ENCODE data around the gene PLA2R1.

PLA2R1 gene

DNA sequence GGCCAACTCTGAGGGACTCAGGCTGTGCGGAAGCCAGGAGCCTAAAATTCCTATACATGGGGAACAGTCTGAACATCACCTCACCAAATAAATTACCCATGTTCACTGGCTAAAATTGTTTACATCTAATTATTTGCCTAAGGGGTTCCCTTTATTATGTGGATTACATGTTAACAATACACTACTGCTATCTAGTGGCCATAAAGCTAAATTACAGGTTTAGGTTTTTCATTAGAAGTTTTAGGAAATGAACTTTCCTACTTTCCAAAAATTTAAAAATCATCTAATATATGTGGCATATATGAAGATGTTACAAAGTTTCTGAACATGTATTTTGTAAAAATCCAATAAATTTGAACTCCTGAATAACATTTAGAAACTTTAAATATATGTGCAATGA lies 40.3 kb downstream of the PLA2R1 start:
- Histone ChIP-seq H3K4me3 (ENCODE audit: insufficient read depth, low read length, poor library complexity, severe bottlenecking) (no peak overlapping the region), H3K9me3 (ENCODE audit: insufficient read depth, low read length) (no peaks in the 10 kb centered on the region), H3K9ac (ENCODE audit: low read length) (no peak overlapping the region), H2AFZ (ENCODE audit: low read depth, low read length, severe bottlenecking) (no peak overlapping the region), H3K9me2 (replicated peaks; ENCODE audit: insufficient read depth, low read length) (no peaks in the 10 kb centered on the region), H3K79me2 (ENCODE audit: insufficient read depth, low read length) (no peaks in the 10 kb centered on the region), H3F3A (ENCODE audit: insufficient read depth) (no peaks in the 10 kb centered on the region), H3K4me2 (ENCODE audit: low read depth, low read length, poor library complexity, severe bottlenecking) (no peak overlapping the region), H4K20me1 (ENCODE audit: low read depth, low read length) (no peaks in the 10 kb centered on the region), H3K27me3 (ENCODE audit: low read length) (no peaks in the 10 kb centered on the region), H3K27ac (ENCODE audit: low read depth, low read length) (no peak overlapping the region), H3K36me3 (ENCODE audit: low read length) (no peaks in the 10 kb centered on the region)
- TF ChIP-seq, protein P1, sequence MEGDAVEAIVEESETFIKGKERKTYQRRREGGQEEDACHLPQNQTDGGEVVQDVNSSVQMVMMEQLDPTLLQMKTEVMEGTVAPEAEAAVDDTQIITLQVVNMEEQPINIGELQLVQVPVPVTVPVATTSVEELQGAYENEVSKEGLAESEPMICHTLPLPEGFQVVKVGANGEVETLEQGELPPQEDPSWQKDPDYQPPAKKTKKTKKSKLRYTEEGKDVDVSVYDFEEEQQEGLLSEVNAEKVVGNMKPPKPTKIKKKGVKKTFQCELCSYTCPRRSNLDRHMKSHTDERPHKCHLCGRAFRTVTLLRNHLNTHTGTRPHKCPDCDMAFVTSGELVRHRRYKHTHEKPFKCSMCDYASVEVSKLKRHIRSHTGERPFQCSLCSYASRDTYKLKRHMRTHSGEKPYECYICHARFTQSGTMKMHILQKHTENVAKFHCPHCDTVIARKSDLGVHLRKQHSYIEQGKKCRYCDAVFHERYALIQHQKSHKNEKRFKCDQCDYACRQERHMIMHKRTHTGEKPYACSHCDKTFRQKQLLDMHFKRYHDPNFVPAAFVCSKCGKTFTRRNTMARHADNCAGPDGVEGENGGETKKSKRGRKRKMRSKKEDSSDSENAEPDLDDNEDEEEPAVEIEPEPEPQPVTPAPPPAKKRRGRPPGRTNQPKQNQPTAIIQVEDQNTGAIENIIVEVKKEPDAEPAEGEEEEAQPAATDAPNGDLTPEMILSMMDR (IDR thresholded peaks at IDR 0.05; ENCODE audit: insufficient read depth, low read length, poor library complexity, severe bottlenecking): peak; percentile 71
- TF ChIP-seq EZH2phosphoT487 (conservative IDR thresholded peaks at IDR 0.05; ENCODE audit: low read length): no peak

DNA sequence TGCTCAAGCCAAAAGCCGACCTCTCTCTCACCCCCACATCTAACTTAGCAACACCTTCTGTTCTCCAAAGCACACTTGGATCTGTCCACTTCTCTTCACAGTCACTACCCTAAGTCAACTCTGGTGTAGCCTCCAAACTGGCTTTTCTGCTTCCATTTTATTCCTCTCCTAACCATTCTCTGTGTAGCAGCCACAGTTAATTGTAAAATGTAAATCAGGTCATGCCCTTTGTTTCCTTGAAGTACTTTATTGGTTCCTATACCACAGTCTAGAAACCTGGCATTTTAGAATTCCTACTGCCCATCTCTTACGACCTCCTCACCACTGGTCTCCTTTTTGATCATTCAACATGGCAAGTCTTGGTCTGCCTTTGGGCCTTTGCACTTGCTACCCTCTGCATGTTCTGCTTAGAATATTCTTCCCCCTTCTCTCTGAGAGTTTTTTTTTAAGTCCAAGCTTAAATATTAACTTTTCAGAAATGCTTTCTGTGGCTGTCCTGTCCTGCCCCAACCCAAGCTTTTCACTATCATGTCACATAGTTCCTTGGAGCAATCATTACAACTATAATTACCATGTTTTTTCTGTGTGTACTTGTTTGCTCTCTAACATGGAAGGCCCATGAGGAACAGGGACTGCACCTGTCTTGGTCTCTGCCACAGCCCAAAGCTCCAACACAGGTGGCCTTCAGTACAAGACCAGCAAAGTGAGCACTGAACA lies 42.9 kb downstream of the PLA2R1 start:
- H3K27ac ChIP-seq (ENCODE audit: low read depth, low read length): no peak overlapping the region
- no peaks in the 10 kb centered on the region for H3K27me3 ChIP-seq (ENCODE audit: low read length)
- H3K9ac ChIP-seq (ENCODE audit: low read length): no peak overlapping the region
- no peak overlapping the region for H2AFZ ChIP-seq (ENCODE audit: low read depth, low read length, severe bottlenecking)
- H3K9me3 ChIP-seq (ENCODE audit: insufficient read depth, low read length): no peaks in the 10 kb centered on the region
- no peaks in the 10 kb centered on the region for H3K79me2 ChIP-seq (ENCODE audit: insufficient read depth, low read length)
- H3K9me2 ChIP-seq (replicated peaks; ENCODE audit: insufficient read depth, low read length): no peaks in the 10 kb centered on the region
- H3K36me3 ChIP-seq (ENCODE audit: low read length): no peaks in the 10 kb centered on the region
- no peaks in the 10 kb centered on the region for H4K20me1 ChIP-seq (ENCODE audit: low read depth, low read length)
- no peak overlapping the region for H3K4me2 ChIP-seq (ENCODE audit: low read depth, low read length, poor library complexity, severe bottlenecking)
- no peak overlapping the region for H3K4me3 ChIP-seq (ENCODE audit: insufficient read depth, low read length, poor library complexity, severe bottlenecking)
- H3F3A ChIP-seq (ENCODE audit: insufficient read depth): no peaks in the 10 kb centered on the region
- TF ChIP-seq, protein P1 (IDR thresholded peaks at IDR 0.05; ENCODE audit: insufficient read depth, low read length, poor library complexity, severe bottlenecking): no peak
- no peak for TF ChIP-seq EZH2phosphoT487 (conservative IDR thresholded peaks at IDR 0.05; ENCODE audit: low read length)

DNA sequence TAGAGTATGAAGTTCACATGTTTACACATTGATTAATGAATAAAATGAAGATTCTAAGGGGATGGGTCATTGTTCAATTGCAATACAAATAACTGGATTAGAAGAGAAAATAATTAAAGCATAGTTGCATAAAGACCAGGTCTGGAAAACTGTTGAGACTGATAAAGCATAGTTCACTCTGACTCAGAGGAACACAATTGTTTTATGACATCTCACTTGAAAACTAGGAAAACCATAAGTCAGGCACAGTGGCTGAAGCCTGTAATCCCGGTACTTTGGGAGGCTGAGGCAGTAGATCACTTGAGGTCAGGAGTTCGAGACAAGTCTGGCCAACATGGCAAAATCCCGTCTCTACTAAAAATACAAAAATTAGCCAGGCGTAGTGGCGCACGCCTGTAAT lies 46.7 kb downstream of the PLA2R1 start:
- no peak overlapping the region for H3K27ac ChIP-seq (ENCODE audit: low read depth, low read length)
- no peaks in the 10 kb centered on the region for H3K36me3 ChIP-seq (ENCODE audit: low read length)
- H3K4me2 ChIP-seq (ENCODE audit: low read depth, low read length, poor library complexity, severe bottlenecking): no peak overlapping the region
- no peak overlapping the region for H2AFZ ChIP-seq (ENCODE audit: low read depth, low read length, severe bottlenecking)
- no peaks in the 10 kb centered on the region for H3K27me3 ChIP-seq (ENCODE audit: low read length)
- TF ChIP-seq EZH2phosphoT487 (conservative IDR thresholded peaks at IDR 0.05; ENCODE audit: low read length): no peak
- TF ChIP-seq, protein P1 (IDR thresholded peaks at IDR 0.05; ENCODE audit: insufficient read depth, low read length, poor library complexity, severe bottlenecking): no peak
- no peaks in the 10 kb centered on the region for H3K79me2 ChIP-seq (ENCODE audit: insufficient read depth, low read length)
- no peaks in the 10 kb centered on the region for H4K20me1 ChIP-seq (ENCODE audit: low read depth, low read length)
- H3K9me3 ChIP-seq (ENCODE audit: insufficient read depth, low read length): no peaks in the 10 kb centered on the region
- no peak overlapping the region for H3K4me3 ChIP-seq (ENCODE audit: insufficient read depth, low read length, poor library complexity, severe bottlenecking)
- no peaks in the 10 kb centered on the region for H3F3A ChIP-seq (ENCODE audit: insufficient read depth)
- H3K9ac ChIP-seq (ENCODE audit: low read length): no peak overlapping the region
- H3K9me2 ChIP-seq (replicated peaks; ENCODE audit: insufficient read depth, low read length): no peaks in the 10 kb centered on the region
